RPMI7951 (cell line): ENCODE data around the gene SLC17A2. TPM values are rescaled to one million over a fixed set of nuclear protein-coding genes. Genes with fewer than 3 reads are reported as not detected.
A peak's percentile ranks its signal among the peaks of the same experiment; 100 is the strongest.

Experiments
- DNase-seq: peaks from one replicate; pipeline ENCODE4 v3.0.0-alpha.2; 2012; ENCODE audit warnings: low read depth
- total RNA-seq: library from RNA; depleted of rRNA; stranded (reverse); fragments of >200 nt; shearing (Covaris generic); gene quantifications from 2 replicates; pipeline ENCODE4 v1.2.3, GENCODE V29; 2014; rRNA removed

The SLC17A2 gene
- not detected in 2 replicates for total RNA-seq

GRCh38 chr6:25930532-25931410, at the start of gene SLC17A2:
SLC17A2 (minus strand) TSS chr6:25930691; CDS start chr6:25925796, 4,895 bp downstream.
- no peak for DNase-seq

GRCh38 chr6:25975923-25976560, 45.6 kb upstream of the SLC17A2 start:
- DNase-seq = no peak

GRCh38 chr6:25973923-25974555, 43.5 kb upstream of the SLC17A2 start:
- no peak for DNase-seq

- no peak for DNase-seq
These were observed 42.4 kb upstream of the SLC17A2 start for GRCh38 chr6:25972902-25973301.

GRCh38 chr6:25972128-25972527, 41.6 kb upstream of the SLC17A2 start:
- DNase-seq = no peak

- DNase-seq = peak; percentile 95
These were observed 40.8 kb upstream of the SLC17A2 start for GRCh38 chr6:25971187-25971821.

GRCh38 chr6:25968769-25969168, 38.3 kb upstream of the SLC17A2 start:
- DNase-seq = peak; percentile 10

- no peak for DNase-seq
These were observed 36.2 kb upstream of the SLC17A2 start for GRCh38 chr6:25966711-25967110.

GRCh38 chr6:25965058-25965457, 34.6 kb upstream of the SLC17A2 start:
- DNase-seq = no peak

GRCh38 chr6:25963426-25964123, 33.1 kb upstream of the SLC17A2 start:
- DNase-seq = no peak

GRCh38 chr6:25962149-25963127, 31.9 kb upstream of the SLC17A2 start, which contains the start of gene TRIM38:
TRIM38 (plus strand) TSS chr6:25962802; CDS start chr6:25966523, 3,721 bp downstream.
- DNase-seq = peak; percentile 92

- no peak for DNase-seq
These were observed 31.2 kb upstream of the SLC17A2 start for GRCh38 chr6:25961619-25962148.

GRCh38 chr6:25960734-25961133, 30.2 kb upstream of the SLC17A2 start:
- no peak for DNase-seq

- no peak for DNase-seq
These were observed 29.5 kb upstream of the SLC17A2 start for GRCh38 chr6:25959890-25960536.

GRCh38 chr6:25958700-25959162, 28.2 kb upstream of the SLC17A2 start:
- no peak for DNase-seq

GRCh38 chr6:25956226-25956625, 25.7 kb upstream of the SLC17A2 start:
- DNase-seq = no peak

- no peak for DNase-seq
These were observed 24.3 kb upstream of the SLC17A2 start for GRCh38 chr6:25954756-25955155.

- no peak for DNase-seq
These were observed 23.2 kb upstream of the SLC17A2 start for GRCh38 chr6:25953733-25954132.

- no peak for DNase-seq
These were observed 22.0 kb upstream of the SLC17A2 start for GRCh38 chr6:25952535-25952934.
